OCI-LY7 (cell line): ENCODE measurements around the gene CEACAM4. TPM values are rescaled to one million over a fixed set of nuclear protein-coding genes. Genes with fewer than 3 reads are reported as not detected.

Experiments used
- Bru-seq: library from RNA; stranded (reverse); fragments of 400-500 nt; gene quantifications from one replicate; lab custom pipeline; 2021; lab: Mats Ljungman, UMichigan
- BruChase-seq, 2 experiments: library from RNA; stranded (reverse); fragments of 400-500 nt; gene quantifications; one replicate each; lab custom pipeline; 2021; lab: Mats Ljungman, UMichigan
- BruUV-seq: library from RNA; stranded (reverse); fragments of 400-500 nt; replicated peaks from 2 replicates; lab custom pipeline; 2021; lab: Mats Ljungman, UMichigan
- CTCF ChIA-PET: fragments of 300-600 bp; sonication (Branson Sonifier 250); formaldehyde crosslinking; loops from one replicate; lab custom pipeline; 2022; ENCODE audit warnings: antibody characterized with exemption; ENCODE audit not compliant: unreplicated experiment; lab: Charles Lee
- POLR2A ChIA-PET: fragments of 300-600 bp; sonication (Branson Sonifier 250); formaldehyde crosslinking; loops from one replicate; lab custom pipeline; 2022; ENCODE audit warnings: antibody characterized with exemption; lab: Charles Lee
- DNase-seq: peaks from one replicate; pipeline ENCODE4 v3.0.0-alpha.2; 2015; ENCODE audit warnings: low spot score
- H2AFZ ChIP-seq: fragments of 200-600 bp; sonication (generic), shearing (Covaris generic); 2 replicates; pipeline ENCODE4 v1.6.1; 2014; ENCODE audit warnings: mild to moderate bottlenecking, antibody characterized with exemption, low read length, moderate library complexity
- H3K27ac ChIP-seq: fragments of 200-600 bp; sonication (generic); 2 replicates; pipeline ENCODE4 v1.5.1; 2014; ENCODE audit warnings: mixed run types, low read depth, mild to moderate bottlenecking, moderate library complexity, low read length, inconsistent platforms; ENCODE audit not compliant: poor library complexity, severe bottlenecking
- H3K36me3 ChIP-seq: fragments of 200-600 bp; sonication (generic); 2 replicates; pipeline ENCODE4 v1.6.1; 2014; ENCODE audit warnings: mild to moderate bottlenecking, antibody characterized with exemption, low read length, moderate library complexity, mixed read lengths; ENCODE audit not compliant: insufficient read depth
- H3K4me1 ChIP-seq: fragments of 200-600 bp; sonication (generic); 2 replicates; pipeline ENCODE4 v1.5.1; 2014; ENCODE audit warnings: mild to moderate bottlenecking, low read length; ENCODE audit not compliant: insufficient read depth, poor library complexity, severe bottlenecking
- H3K4me2 ChIP-seq: fragments of 200-600 bp; sonication (generic); 2 replicates; pipeline ENCODE4 v1.6.1; 2014; ENCODE audit warnings: mild to moderate bottlenecking, low read length
- H3K4me3 ChIP-seq: fragments of 200-600 bp; sonication (generic); 2 replicates; pipeline ENCODE4 v1.5.1; 2014; ENCODE audit warnings: mild to moderate bottlenecking, low read depth, low read length; ENCODE audit not compliant: poor library complexity, severe bottlenecking
- H3K79me2 ChIP-seq: fragments of 200-600 bp; sonication (generic); 2 replicates; pipeline ENCODE4 v1.6.1; 2016; ENCODE audit warnings: low read depth, mild to moderate bottlenecking, low read length, moderate library complexity, mixed read lengths; ENCODE audit not compliant: insufficient read depth
- H3K9me2 ChIP-seq: fragments of 200-600 bp; sonication (generic); 2 replicates; pipeline ENCODE4 v1.6.1; 2016; ENCODE audit warnings: mild to moderate bottlenecking, low read length, mixed read lengths; ENCODE audit not compliant: insufficient read depth
- H3K9me3 ChIP-seq: fragments of 200-600 bp; sonication (generic); 2 replicates; pipeline ENCODE4 v1.6.1; 2014; ENCODE audit warnings: mild to moderate bottlenecking, mixed run types, low read length, mixed read lengths
- H4K20me1 ChIP-seq: fragments of 200-600 bp; sonication (generic); 2 replicates; pipeline ENCODE4 v1.6.1; 2014; ENCODE audit warnings: mild to moderate bottlenecking, antibody characterized with exemption, low read length, moderate library complexity, mixed read lengths; ENCODE audit not compliant: insufficient read depth
- CTCF ChIP-seq: fragments of 200-600 bp; sonication (generic); conservative IDR thresholded peaks from 2 replicates; pipeline ENCODE4 v1.5.1; 2014; ENCODE audit warnings: mild to moderate bottlenecking, antibody characterized with exemption, low read length, moderate library complexity, mixed read lengths
- EZH2phosphoT487 ChIP-seq: fragments of 200-600 bp; sonication (generic); IDR thresholded peaks from 2 replicates; pipeline ENCODE4 v1.6.1; 2018; ENCODE audit warnings: low read depth, borderline replicate concordance, mild to moderate bottlenecking, mixed run types, antibody characterized with exemption, low read length, moderate library complexity, mixed read lengths
- intact Hi-C: fragments of 100-400 bp; cut with micrococcal nuclease; formaldehyde crosslinking; loops from one replicate; pipeline ENCODE4 v1.10.0; 2022; ENCODE audit not compliant: unreplicated experiment
- long read RNA-seq: library from polyadenylated mRNA; stranded (forward); transcript quantifications from one replicate; pipeline ENCODE4 v2.0.0, GENCODE V29; 2022
- total RNA-seq, 2 experiments: library from RNA; depleted of rRNA in 1 of 2; stranded (reverse); fragments of >200 nt in 1 of 2; shearing (Covaris generic) in 1 of 2; gene quantifications; 2 replicates each; pipeline ENCODE4 v1.2.3, GENCODE V29; 2014 to 2022

CEACAM4 gene
- total RNA-seq (2014; rRNA removed; shearing (Covaris generic)): not detected in 2 replicates
- not detected in 2 replicates for total RNA-seq (2022)
- Bru-seq, nascent RNA: not detected
- not detected for BruChase-seq, experiment 1, labeled RNA remaining after a 6-hour chase
- BruChase-seq, experiment 2, labeled RNA remaining after a 2-hour chase: not detected
- long read RNA-seq: 0 reads

- H3K4me1 ChIP-seq: no peaks in the 10 kb centered on the region
- ChIA-PET POLR2A (no interaction called here), CTCF (no interaction called here)
- no peaks in the 10 kb centered on the region for H3K36me3 ChIP-seq
- no peak for DNase-seq
- H3K4me3 ChIP-seq: no peak within 1 kb of the TSS
- H2AFZ ChIP-seq: no peak within 1 kb of the TSS
- no peaks in the 10 kb centered on the region for H4K20me1 ChIP-seq
- H3K9me2 ChIP-seq: no peaks in the 10 kb centered on the region
- no peak for TF ChIP-seq CTCF
- TF ChIP-seq EZH2phosphoT487: no peak
- peaks cover 22% of the 10 kb centered on the region for H3K9me3 ChIP-seq
- no peak within 1 kb of the TSS for H3K27ac ChIP-seq
- intact Hi-C loops: no loop called here
- no TSS peak for BruUV-seq
- H3K79me2 ChIP-seq: no peaks in the 10 kb centered on the region
- no peak within 1 kb of the TSS for H3K4me2 ChIP-seq
Measured at GRCh38 chr19:41626877-41627276, at the start of gene CEACAM4. CEACAM4 (minus strand) TSS chr19:41627074; CDS start chr19:41626963, 111 bp downstream.

GRCh38 chr19:41671486-41671885 is 44.6 kb upstream of the CEACAM4 start:
- intact Hi-C loops: no loop called here
- Histone ChIP-seq H3K4me1 (peaks cover 6% of the 10 kb centered on the region), H3K79me2 (no peaks in the 10 kb centered on the region), H3K9me2 (no peaks in the 10 kb centered on the region), H3K27ac (no peak overlapping the region), H3K4me3 (no peak overlapping the region), H2AFZ (no peak overlapping the region), H3K4me2 (no peak overlapping the region), H3K36me3 (no peaks in the 10 kb centered on the region), H3K9me3 (no peaks in the 10 kb centered on the region; the same call in 1 of the 2 replicates), H4K20me1 (no peaks in the 10 kb centered on the region)
- BruUV-seq: no TSS peak
- ChIA-PET CTCF (no interaction called here), POLR2A (no interaction called here)
- no peak for TF ChIP-seq EZH2phosphoT487
- no peak for DNase-seq

- Histone ChIP-seq H3K4me1 (peaks cover 6% of the 10 kb centered on the region), H3K4me3 (no peak overlapping the region), H3K27ac (no peak overlapping the region), H3K4me2 (no peak overlapping the region), H3K9me3 (peaks cover 6% of the 10 kb centered on the region), H2AFZ (no peak overlapping the region), H4K20me1 (no peaks in the 10 kb centered on the region), H3K36me3 (no peaks in the 10 kb centered on the region), H3K79me2 (no peaks in the 10 kb centered on the region), H3K9me2 (no peaks in the 10 kb centered on the region)
- POLR2A ChIA-PET: no interaction called here
- BruUV-seq: no TSS peak
- no peak for DNase-seq
- TF ChIP-seq EZH2phosphoT487 (no peak), CTCF (no peak)
- intact Hi-C loops: no loop called here
- CTCF ChIA-PET: no interaction called here
Measured at GRCh38 chr19:41670755-41671154, 43.9 kb upstream of the CEACAM4 start.
